SK-N-SH (cell line): ENCODE results near the gene SLBP. TPM values are rescaled to one million over a fixed set of nuclear protein-coding genes. Genes with fewer than 3 reads are reported as not detected.

Source experiments
- CTCF ChIA-PET: fragments of 300-600, 350-600 bp; formaldehyde crosslinking; extraction: SDS; loops from one replicate; lab custom pipeline; 2021; lab: Yijun Ruan, JAX
- POLR2A ChIA-PET: fragments of 350-600 bp; sonication (Branson Sonifier 250); formaldehyde crosslinking; extraction: SDS; loops from one replicate; lab custom pipeline; 2020; ENCODE audit warnings: antibody characterized with exemption, inconsistent platforms; lab: Yijun Ruan, JAX
- DNase-seq: peaks from one replicate; pipeline ENCODE4 v3.0.0; 2012
- H2AFZ ChIP-seq: fragments of 200-600 bp; sonication (generic); 2 replicates; pipeline ENCODE4 v1.8.1; 2016; ENCODE audit warnings: antibody characterized with exemption, mild to moderate bottlenecking, low read depth
- H3F3A ChIP-seq: fragments of 200-600 bp; sonication (generic); replicated peaks from 2 replicates; pipeline ENCODE3; 2016; ENCODE audit warnings: antibody characterized with exemption, mild to moderate bottlenecking; ENCODE audit not compliant: insufficient read depth
- H3K27ac ChIP-seq, 2 experiments: fragments of 200-500 bp in 1 of 2; fragments of 200-600 bp in 1 of 2; sonication (Bioruptor generic) in 1 of 2; sonication (generic), shearing (Covaris generic) in 1 of 2; 2 replicates each; pipeline versions ENCODE4 v1.5.1 to v1.6.1; 2014 to 2016; ENCODE audit warnings: low read depth in 2 of 2, inconsistent platforms in 1 of 2, low read length in 1 of 2, mild to moderate bottlenecking in 1 of 2, mixed read lengths in 1 of 2
- H3K27me3 ChIP-seq: fragments of 200-600 bp; sonication (generic), shearing (Covaris generic); 2 replicates; pipeline ENCODE4 v1.6.1; 2016; ENCODE audit warnings: mixed run types; ENCODE audit not compliant: insufficient read depth
- H3K36me3 ChIP-seq, 2 experiments: fragments of 200-500 bp in 1 of 2; fragments of 200-600 bp in 1 of 2; sonication (Bioruptor generic) in 1 of 2; sonication (generic) in 1 of 2; replicated peaks in 1 of 2; 2 replicates each; pipeline versions ENCODE3 to v1.5.1; 2014 to 2016; ENCODE audit warnings: low read length in 1 of 2, mild to moderate bottlenecking in 1 of 2; ENCODE audit not compliant: insufficient read depth in 2 of 2, control insufficient read depth in 1 of 2
- H3K4me1 ChIP-seq, 2 experiments: fragments of 200-500 bp in 1 of 2; fragments of 200-600 bp in 1 of 2; sonication (Bioruptor generic) in 1 of 2; sonication (generic), shearing (Covaris generic) in 1 of 2; 2 replicates each; pipeline versions ENCODE4 v1.5.1 to v1.6.1; 2014 to 2016; ENCODE audit warnings: low read depth in 1 of 2, low read length in 1 of 2, mixed run types in 1 of 2; ENCODE audit not compliant: insufficient read depth in 2 of 2, control insufficient read depth in 1 of 2
- H3K4me2 ChIP-seq: fragments of 200-600 bp; sonication (generic), shearing (Covaris generic); 2 replicates; pipeline ENCODE4 v1.6.1; 2017; ENCODE audit warnings: mixed run types
- H3K4me3 ChIP-seq, 2 experiments: fragments of 200-500 bp in 1 of 2; fragments of 200-600 bp in 1 of 2; sonication (Bioruptor generic) in 1 of 2; sonication (generic), shearing (Covaris generic) in 1 of 2; 2 replicates each; pipeline versions ENCODE4 v1.5.1 to v1.8.1; 2014 to 2016; ENCODE audit warnings: low read depth in 2 of 2, inconsistent platforms in 1 of 2, low read length in 1 of 2, mild to moderate bottlenecking in 1 of 2, mixed read lengths in 1 of 2, moderate library complexity in 1 of 2
- H3K79me2 ChIP-seq: fragments of 200-600 bp; sonication (generic); 2 replicates; pipeline ENCODE4 v1.8.1; 2017; ENCODE audit warnings: mild to moderate bottlenecking; ENCODE audit not compliant: insufficient read depth
- H3K9ac ChIP-seq: fragments of 200-600 bp; sonication (generic); 2 replicates; pipeline ENCODE4 v1.6.1; 2017; ENCODE audit warnings: mixed run types
- H3K9me2 ChIP-seq: fragments of 200-600 bp; sonication (generic); 2 replicates; pipeline ENCODE4 v1.6.1; 2017; ENCODE audit warnings: mixed run types
- H3K9me3 ChIP-seq: fragments of 200-600 bp; sonication (generic); 2 replicates; pipeline ENCODE4 v1.6.1; 2017; ENCODE audit warnings: mixed run types, mild to moderate bottlenecking, moderate library complexity
- H4K20me1 ChIP-seq: fragments of 200-600 bp; sonication (generic); 2 replicates; pipeline ENCODE4 v1.6.1; 2017; ENCODE audit warnings: mild to moderate bottlenecking, mixed run types; ENCODE audit not compliant: insufficient read depth
- CTCF ChIP-seq: fragments of 200-600 bp; sonication (generic); IDR thresholded peaks from 2 replicates; pipeline ENCODE4 v1.6.1; 2017; ENCODE audit warnings: antibody characterized with exemption, mild to moderate bottlenecking, moderate library complexity
- ELF1 ChIP-seq: IDR thresholded peaks from 2 replicates; pipeline ENCODE4 v1.4.0; 2012
- EP300 ChIP-seq, 2 experiments: IDR thresholded peaks; 2 replicates each; pipeline versions ENCODE4 v1.4.0 to v1.6.1; 2012; ENCODE audit warnings: borderline replicate concordance in 1 of 2, low read depth in 1 of 2, low read length in 1 of 2
- EZH2phosphoT487 ChIP-seq: fragments of 200-600 bp; sonication (generic); IDR thresholded peaks from 2 replicates; pipeline ENCODE4 v1.6.1; 2017; ENCODE audit warnings: low read depth, mixed run types, mild to moderate bottlenecking, antibody characterized with exemption, moderate library complexity, borderline replicate concordance
- FOSL2 ChIP-seq: IDR thresholded peaks from 2 replicates; pipeline ENCODE4 v1.4.0; 2012; ENCODE audit warnings: low read depth, mild to moderate bottlenecking, moderate library complexity, borderline replicate concordance
- MXI1 ChIP-seq: IDR thresholded peaks from 2 replicates; pipeline ENCODE4 v1.6.1; 2012; ENCODE audit warnings: mild to moderate bottlenecking, low read depth, low read length, improper control_type of control experiment
- NFIC ChIP-seq: IDR thresholded peaks from 2 replicates; pipeline ENCODE4 v1.4.0; 2012; ENCODE audit warnings: borderline replicate concordance
- POLR2AphosphoS5 ChIP-seq: IDR thresholded peaks from 2 replicates; pipeline ENCODE4 v1.6.1; 2012; ENCODE audit warnings: low read depth, low read length
- RAD21 ChIP-seq: IDR thresholded peaks from 2 replicates; pipeline ENCODE4 v1.6.1; 2012; ENCODE audit warnings: mild to moderate bottlenecking, low read length
- SMC3 ChIP-seq: IDR thresholded peaks from 2 replicates; pipeline ENCODE4 v1.6.1; 2012; ENCODE audit warnings: low read depth, low read length, improper control_type of control experiment
- WGBS: methylation state at CpG from one replicate; pipeline ENCODE4 v1.1.6; 2017; ENCODE audit warnings: low lambda C conversion rate; 5-methylcytosine and 5-hydroxymethylcytosine counted together
- polyA plus RNA-seq, 3 experiments: library from polyadenylated mRNA; depleted of rRNA; stranded (reverse); fragments of >200 nt; gene quantifications; 2 replicates each; pipeline ENCODE4 v1.2.3, GENCODE V29; 2012
- TF ChIP-seq, protein P1 (sequence below): IDR thresholded peaks from 2 replicates; pipeline ENCODE4; 2012
- TF ChIP-seq, protein P2 (sequence below): IDR thresholded peaks from 2 replicates; pipeline ENCODE4 v1.4.0; 2012; ENCODE audit warnings: low read depth

The SLBP gene
- polyA plus RNA-seq, 1 of the 3 experiments (the other 2 are of a cell fraction), result 51.5 TPM

GRCh38 chr4:1726146-1726934 is 14.2 kb upstream of the SLBP start:
- Histone ChIP-seq H3K4me1 (peaks cover 26 to 28% of the 10 kb centered on the region in 2 experiments; a peak in 3 of 4 replicates), H3K9ac (peak overlapping the region; percentile 51; the same call in 1 of the 2 replicates), H3F3A (peaks cover 12% of the 10 kb centered on the region), H3K27me3 (no peaks in the 10 kb centered on the region), H3K27ac (peak overlapping the region; percentile 73 to 82)
- CTCF ChIA-PET, result interaction anchor here (0.6 to 15.1 kb wide), 27 partner anchors 8 to 1270 kb away, joined by 3 to 232 read pairs (median 4); no protein-coding TSS in a partner anchor
- TF ChIP-seq, protein P1, sequence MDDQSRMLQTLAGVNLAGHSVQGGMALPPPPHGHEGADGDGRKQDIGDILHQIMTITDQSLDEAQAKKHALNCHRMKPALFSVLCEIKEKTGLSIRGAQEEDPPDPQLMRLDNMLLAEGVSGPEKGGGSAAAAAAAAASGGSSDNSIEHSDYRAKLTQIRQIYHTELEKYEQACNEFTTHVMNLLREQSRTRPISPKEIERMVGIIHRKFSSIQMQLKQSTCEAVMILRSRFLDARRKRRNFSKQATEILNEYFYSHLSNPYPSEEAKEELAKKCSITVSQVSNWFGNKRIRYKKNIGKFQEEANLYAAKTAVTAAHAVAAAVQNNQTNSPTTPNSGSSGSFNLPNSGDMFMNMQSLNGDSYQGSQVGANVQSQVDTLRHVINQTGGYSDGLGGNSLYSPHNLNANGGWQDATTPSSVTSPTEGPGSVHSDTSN, result no peak
- TF ChIP-seq RAD21 (peak; percentile 82), MXI1 (0 out of 2 replicates have a peak, but pooled peaks have one; percentile 26), POLR2AphosphoS5 (0 out of 2 replicates have a peak, but pooled peaks have one; percentile 13), SMC3 (peak; percentile 68), EP300 (IDR thresholded peaks at IDR 0.05; ENCODE audit: borderline replicate concordance in 1 of 2, low read depth in 1 of 2, low read length in 1 of 2) (no peak), ELF1 (no peak), EZH2phosphoT487 (no peak), FOSL2 (no peak), NFIC (no peak), CTCF (peak; percentile 97)
- TF ChIP-seq, protein P2, sequence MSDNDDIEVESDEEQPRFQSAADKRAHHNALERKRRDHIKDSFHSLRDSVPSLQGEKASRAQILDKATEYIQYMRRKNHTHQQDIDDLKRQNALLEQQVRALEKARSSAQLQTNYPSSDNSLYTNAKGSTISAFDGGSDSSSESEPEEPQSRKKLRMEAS, result no peak
- TF ChIP-seq, all 33 proteins: peak for 5
- POLR2A ChIA-PET, result interaction anchor here (0.9 to 1.2 kb wide), 2 partner anchors 16 to 33 kb away, joined by 3 to 7 read pairs; no protein-coding TSS in a partner anchor
- Histone ChIP-seq H4K20me1 (peaks cover 10% of the 10 kb centered on the region; the same call in 1 of the 2 replicates), H3K36me3 (peaks cover 11 to 26% of the 10 kb centered on the region in 2 experiments), H3K4me3 (peak overlapping the region in 1 of 2 experiments; percentile 22; a peak in 1 of 4 replicates), H2AFZ (no peak overlapping the region; the same call in 1 of the 2 replicates), H3K79me2 (peaks cover 98% of the 10 kb centered on the region), H3K4me2 (0 out of 2 replicates have a peak overlapping the region, but pooled peaks have one; percentile 15), H3K9me2 (no peaks in the 10 kb centered on the region), H3K9me3 (no peaks in the 10 kb centered on the region)
- 57% methylated on average over 12 of the region's 17 CpGs for WGBS
- peak; percentile 89 for DNase-seq
